ENCODE measurements around the gene GPR107.

Gene GPR107

GRCh38 chr9:130138171-130138653 lies 84.5 kb downstream of the GPR107 start:
- no peak for DNase-seq

- no peak for DNase-seq
Measured at GRCh38 chr9:130138791-130139190, 85.1 kb downstream of the GPR107 start.

DNA sequence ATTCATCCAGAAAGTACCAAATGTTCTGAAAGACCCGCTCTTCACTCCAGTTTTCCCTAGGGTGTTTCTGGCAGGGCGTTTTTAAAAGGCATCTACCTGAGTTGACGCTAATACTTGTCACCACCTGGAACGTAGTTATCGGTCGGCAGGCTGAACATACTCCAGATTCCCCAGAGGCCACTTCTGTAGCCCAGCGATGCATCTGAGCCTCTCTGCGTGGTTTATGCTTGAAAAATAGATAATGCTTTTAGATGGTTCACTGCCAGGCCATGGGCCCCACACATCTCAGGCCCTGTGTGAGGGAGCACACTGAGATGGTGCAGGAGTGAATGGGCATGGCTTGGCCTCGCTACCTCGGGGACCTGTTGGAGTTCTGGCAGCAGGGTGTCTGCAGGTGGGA lies 85.5 kb downstream of the GPR107 start:
- DNase-seq: no peak

- DNase-seq: peak; percentile 76 to 78
Measured at GRCh38 chr9:130140706-130141105, 87.0 kb downstream of the GPR107 start.

GRCh38 chr9:130142056-130142455 lies 88.3 kb downstream of the GPR107 start:
- no peak for DNase-seq

GRCh38 chr9:130142641-130143040 lies 88.9 kb downstream of the GPR107 start:
- DNase-seq: no peak

DNA sequence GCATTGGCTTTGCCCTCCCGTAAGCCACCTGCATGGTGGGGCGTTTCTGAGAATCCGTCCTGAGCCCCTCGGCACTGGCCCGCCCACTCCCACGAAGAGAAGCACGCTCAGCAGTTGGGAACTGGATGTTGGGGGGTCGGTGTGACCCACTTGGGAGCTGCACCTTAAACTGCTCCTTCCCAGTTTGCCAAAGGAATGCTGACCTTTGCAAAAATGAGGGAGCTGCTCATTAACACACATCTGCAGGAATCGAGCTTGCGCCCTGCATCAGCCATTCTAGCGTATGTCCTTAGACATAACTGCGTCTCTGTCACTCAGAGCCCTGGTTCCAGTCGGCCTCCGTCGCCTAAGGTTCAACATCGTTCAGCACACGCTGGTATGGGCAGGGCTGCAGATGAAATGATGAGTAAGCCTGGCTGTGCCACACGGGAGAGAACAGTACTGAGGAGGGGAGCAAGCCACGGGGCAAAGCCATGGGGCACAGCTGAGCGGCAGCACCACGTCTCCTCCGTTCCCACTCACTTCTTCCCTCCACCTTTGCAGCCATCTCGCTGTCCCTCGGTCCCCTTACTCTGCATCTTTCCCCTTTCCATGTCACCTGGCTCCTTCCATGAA lies 89.7 kb downstream of the GPR107 start:
- DNase-seq: no peak

DNA sequence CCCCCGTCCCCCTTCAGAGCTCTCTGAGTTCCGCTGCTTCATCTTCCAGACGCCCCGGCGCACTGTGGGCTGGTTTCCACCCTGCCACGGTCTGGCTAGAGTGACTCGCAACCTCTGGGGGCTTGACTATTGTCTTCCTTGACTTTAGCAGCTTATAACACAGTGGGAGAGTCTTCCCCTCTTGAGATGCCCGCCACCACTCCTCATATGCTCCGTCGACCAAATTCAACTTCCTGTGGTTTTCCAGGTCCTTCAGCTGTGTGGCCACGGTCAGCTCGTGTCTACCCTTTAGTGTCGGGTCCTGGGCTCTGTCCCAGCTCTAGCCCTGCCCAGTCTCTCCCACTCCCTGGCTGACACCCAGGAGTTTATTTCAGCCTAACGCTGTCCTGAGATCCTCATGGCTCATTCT lies 90.3 kb downstream of the GPR107 start:
- peak; percentile 50 to 51 for DNase-seq

DNA sequence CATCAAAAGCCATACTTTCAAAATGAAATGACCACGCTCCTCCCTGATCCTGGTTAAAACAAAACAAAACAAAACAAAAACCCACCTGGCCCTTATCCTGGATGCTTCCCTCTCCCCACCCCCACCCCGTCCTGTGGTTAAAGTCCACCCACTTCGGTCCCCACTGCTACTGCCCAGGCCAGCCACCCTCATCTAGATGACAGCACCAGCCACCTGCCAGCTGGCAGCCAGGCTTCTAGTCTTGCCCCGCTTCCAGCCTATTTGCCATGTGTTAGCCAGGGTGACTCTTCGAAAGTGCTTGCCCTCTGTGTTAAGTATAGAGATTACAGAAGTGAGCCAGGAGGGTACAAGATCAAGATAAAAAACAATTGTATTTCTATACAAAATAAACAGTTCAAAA lies 91.0 kb downstream of the GPR107 start:
- DNase-seq: no peak

- DNase-seq: no peak
Measured at GRCh38 chr9:130145658-130146057, 92.0 kb downstream of the GPR107 start.

DNA sequence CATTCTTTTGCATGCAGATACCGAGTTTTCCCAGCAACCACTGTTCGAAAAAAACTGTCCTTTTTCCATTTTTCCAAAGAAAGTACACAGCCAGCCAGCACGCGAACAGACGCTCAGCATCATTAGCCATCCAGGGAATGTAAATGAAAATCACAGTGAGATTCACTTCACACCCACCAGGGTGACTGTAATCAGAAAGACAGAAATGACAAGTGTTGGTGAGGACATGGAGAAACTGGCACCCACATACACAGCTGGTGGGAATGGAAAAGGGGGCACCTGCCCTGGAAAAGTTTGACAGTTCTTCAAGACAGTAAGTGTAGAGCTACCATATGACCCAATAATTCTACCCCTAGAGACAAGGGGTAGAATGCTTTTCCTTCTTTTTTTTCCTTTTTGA lies 93.5 kb downstream of the GPR107 start:
- DNase-seq: no peak

- no peak for DNase-seq
Measured at GRCh38 chr9:130147910-130148309, 94.2 kb downstream of the GPR107 start.

DNA sequence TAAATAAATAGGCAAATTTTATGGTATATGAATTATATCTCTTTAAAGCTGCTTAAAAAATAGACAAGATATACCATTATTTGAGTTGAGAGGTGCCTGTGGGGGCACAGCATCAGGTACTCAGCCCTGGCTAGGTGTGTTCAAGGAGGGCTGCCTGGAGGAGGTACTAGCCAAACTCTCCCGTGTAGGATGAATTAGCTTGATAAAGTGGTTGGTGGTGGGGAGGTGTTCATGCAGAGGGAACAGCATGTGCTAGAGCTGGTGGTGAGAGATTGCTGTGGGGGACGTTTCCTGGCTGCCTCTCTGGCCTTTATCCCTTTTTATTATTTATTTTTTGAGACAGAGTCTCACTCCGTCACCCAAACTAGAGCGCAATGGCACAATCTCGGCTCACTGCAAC lies 95.3 kb downstream of the GPR107 start:
- no peak for DNase-seq

GRCh38 chr9:130149654-130150286 lies 96.1 kb downstream of the GPR107 start:
- no peak for DNase-seq

GRCh38 chr9:130150779-130151382 lies 97.2 kb downstream of the GPR107 start:
- no peak for DNase-seq

- no peak for DNase-seq
Measured at GRCh38 chr9:130154816-130155215, 101.1 kb downstream of the GPR107 start.

DNA sequence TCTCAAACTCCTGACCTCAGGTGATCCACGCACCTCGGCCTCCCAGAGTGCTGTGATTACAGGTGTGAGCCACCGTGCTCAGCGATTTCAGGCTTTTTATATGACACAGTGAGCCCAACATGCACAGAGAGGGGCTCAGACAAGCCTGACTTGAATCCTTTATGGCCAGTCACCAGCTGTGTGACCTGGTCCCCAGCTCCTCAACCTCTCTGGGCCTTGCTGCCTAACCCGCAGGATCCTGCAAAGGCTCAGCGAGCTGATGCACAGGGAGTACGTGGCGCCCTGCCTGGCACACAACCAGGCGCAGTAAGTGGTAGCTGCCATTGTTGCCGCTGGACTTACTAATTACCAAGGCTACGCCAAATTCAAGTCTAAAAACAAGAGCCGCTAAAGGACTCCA lies 101.9 kb downstream of the GPR107 start:
- DNase-seq: no peak

DNA sequence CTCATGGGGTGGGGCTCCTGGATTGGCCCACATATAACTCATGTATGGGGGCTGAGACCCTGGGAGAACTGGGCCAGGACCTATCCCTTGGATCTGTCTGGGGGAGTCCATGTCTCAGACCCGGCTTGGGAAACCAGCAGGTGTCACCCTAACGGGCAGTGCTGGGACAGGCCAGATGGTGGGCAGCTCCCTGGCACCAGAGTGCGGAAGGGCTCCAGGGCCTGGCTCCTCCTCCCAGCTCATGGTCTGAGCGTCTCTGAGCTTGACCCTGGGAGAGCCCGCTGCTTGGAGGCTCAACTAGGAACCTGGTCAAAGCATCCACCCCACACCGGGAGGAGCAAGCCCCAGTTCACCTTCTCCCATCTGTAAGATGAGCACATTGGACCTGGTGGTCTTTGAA lies 103.0 kb downstream of the GPR107 start:
- no peak for DNase-seq

DNA sequence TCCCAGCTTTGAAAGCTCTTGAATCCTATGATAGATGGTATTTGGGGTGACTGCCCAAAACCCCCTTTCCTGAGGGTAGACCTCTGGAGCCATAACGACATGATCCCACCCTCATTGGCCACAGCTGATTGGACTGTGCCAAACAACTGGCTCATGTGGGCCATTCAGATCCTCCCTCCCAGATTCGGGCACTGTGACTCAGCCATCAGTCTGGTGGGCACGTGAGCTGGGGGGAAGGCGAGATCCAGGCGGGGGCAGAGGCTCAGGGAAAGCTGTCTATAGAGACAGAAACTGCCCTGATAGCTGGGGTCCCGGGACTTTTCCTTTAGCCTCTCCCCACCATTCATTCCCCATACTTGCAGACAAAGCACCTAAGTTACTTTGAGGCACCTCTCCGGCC lies 103.4 kb downstream of the GPR107 start:
- DNase-seq: no peak

GRCh38 chr9:130158001-130158400 lies 104.3 kb downstream of the GPR107 start:
- DNase-seq: no peak

DNA sequence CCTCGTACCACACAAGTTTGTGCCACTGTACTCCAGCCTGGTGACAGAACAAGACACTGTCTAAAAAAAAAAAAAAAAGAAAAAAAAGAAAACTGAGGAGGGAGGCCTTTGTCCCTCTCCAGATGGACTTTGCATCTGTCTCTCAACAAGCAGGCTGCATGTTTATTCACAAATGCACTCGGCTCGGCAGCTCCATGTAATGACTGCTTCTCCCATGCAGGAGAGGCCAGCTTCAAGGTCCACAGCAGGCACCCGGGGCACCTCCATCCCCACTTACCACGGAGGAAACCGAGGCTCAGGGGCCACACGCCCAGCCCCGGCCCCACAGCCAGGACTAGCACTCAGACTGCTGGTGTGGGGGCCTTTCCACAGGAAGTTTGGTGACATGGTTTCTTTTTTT lies 105.4 kb downstream of the GPR107 start:
- no peak for DNase-seq

GRCh38 chr9:130159915-130160670 lies 106.4 kb downstream of the GPR107 start:
- no peak for DNase-seq

- no peak for DNase-seq
Measured at GRCh38 chr9:130160862-130161470, 107.3 kb downstream of the GPR107 start.
